GM18499 (cell line): ENCODE measurements around the gene CLNK.
"Not testable (repeated sequence)": the region's sequence is repeated elsewhere in the genome, so short reads cannot be mapped to it uniquely, and the experiment has no call there.

Source experiments
- ATAC-seq: cut with Tn5 transposase; IDR thresholded peaks from one replicate; pipeline ENCODE4 v1.9.1; 2021; ENCODE audit warnings: moderate number of reproducible peaks; ENCODE audit not compliant: insufficient read depth, unreplicated experiment

CLNK gene

GRCh38 chr4:10620935-10621488 is 63.6 kb downstream of the CLNK start:
- ATAC-seq = no peak

DNA sequence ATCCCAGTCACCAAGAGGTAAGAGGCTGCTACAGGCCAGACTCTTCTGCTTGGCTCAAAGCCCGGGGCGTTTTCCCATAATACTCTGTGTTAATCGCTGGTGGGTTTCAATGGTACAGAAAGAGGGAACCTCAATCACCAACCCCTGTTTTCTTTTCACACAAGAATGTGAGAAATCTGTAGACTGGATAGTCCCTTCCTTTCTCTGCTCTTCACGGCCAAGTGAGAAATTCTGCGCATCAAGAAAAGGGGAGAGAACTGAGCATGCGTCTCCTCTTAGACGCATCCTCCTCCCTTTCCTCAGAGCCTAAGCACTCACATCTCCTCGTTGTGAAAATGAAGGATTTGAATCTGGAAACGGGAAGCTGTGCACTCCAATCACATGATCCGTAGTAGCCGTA is 64.7 kb downstream of the CLNK start:
- ATAC-seq = no peak

DNA sequence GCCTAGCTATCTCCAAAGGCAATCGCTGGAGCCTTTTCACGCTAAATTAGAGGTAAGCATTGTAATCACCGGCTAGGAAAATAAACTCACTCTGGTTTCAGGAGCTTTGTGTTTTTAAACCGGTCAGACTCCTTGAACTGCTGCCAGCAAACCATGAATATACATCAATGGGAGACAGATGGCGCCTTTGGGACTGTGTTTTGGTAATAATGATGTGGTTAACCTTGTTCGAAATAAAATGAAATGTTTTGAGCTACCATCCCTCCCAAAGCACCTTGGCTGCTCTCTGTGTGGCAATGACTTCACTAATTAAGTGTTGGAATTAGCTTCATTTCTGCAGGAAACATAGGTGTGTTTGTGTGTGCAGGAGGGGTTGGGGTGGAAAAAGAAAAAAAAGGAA is 65.3 kb downstream of the CLNK start:
- no peak for ATAC-seq

DNA sequence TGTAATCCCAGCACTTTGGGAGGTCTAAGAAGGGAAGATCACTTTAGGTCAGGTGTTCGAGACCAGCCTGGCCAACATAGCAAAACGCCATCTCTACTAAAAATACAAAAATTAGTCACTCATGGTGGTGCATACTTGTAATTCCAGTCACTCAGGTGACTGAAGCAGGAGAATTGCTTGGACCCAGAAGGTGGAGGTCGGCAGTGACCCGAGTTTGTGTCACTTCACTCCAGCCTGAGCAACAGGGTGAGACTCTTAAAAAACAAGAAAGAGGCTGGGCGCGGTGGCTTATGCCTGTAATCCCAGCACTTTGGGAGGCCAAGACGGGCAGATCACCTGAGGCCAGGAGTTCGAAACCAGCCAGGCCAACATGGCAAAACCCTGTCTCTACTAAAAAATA is 69.6 kb downstream of the CLNK start:
- ATAC-seq = not testable (repeated sequence)

- ATAC-seq = no peak
These were observed 70.6 kb downstream of the CLNK start for GRCh38 chr4:10613926-10614478.

- ATAC-seq = no peak
These were observed 72.1 kb downstream of the CLNK start for GRCh38 chr4:10612476-10612875.

GRCh38 chr4:10611673-10612072 is 72.9 kb downstream of the CLNK start:
- no peak for ATAC-seq

DNA sequence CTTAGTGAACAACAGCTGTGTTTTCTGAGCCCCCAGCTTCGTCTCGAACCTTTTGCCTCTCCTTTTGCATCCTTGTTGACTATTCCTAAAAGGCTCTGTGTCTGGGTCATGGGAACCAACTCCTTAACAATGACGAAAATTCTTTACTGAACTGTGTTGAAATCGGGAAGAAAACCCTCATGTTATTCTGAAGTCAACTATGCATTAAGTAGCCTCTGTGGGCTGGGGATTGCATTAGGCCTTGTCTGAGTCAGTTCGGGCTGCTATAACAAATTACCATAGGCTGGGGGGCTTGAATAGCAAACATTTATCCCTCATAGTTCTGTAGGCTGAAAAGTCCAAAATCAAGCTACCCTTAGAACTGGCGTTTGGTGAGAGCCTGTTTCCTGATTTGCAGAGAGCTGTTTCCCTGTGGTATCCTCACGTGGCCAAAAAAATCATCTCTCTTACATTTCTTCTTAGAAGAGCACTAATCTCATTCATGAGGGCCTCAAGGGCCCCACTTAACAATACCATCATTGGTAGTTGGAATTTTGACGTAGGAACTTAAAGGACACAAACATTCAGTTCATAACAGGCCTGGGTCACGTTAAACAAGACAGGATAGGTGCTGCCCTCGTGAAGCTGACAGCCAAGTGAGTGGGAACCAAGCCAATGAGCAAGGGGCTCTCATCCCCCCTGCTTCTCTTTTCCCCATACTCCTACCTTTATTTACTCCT is 75.9 kb downstream of the CLNK start:
- no peak for ATAC-seq

- no peak for ATAC-seq
These were observed 77.4 kb downstream of the CLNK start for GRCh38 chr4:10607206-10607605.

- ATAC-seq = no peak
These were observed 77.9 kb downstream of the CLNK start for GRCh38 chr4:10606483-10607155.

- no peak for ATAC-seq
These were observed 78.7 kb downstream of the CLNK start for GRCh38 chr4:10605746-10606482.

GRCh38 chr4:10605031-10605430 is 79.5 kb downstream of the CLNK start:
- ATAC-seq = no peak

DNA sequence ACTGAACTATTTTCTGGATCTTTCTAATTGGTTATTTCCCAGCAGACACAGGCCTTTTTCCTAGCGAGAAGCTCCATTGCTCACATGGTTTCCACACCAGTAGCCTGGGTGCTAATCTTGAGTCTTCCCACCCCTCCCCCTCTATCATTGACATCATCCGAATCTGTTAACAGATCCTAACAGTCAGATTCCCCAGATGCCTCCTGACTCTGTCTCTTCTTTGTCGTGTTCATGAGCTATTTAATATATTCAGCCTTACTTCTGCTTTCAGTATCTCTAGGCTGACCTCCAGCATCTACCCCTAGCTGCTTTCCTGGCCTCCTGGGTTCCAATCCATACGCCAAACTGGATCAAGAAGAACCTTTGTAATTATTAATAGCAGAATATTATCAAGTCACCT is 85.0 kb downstream of the CLNK start:
- ATAC-seq = no peak

DNA sequence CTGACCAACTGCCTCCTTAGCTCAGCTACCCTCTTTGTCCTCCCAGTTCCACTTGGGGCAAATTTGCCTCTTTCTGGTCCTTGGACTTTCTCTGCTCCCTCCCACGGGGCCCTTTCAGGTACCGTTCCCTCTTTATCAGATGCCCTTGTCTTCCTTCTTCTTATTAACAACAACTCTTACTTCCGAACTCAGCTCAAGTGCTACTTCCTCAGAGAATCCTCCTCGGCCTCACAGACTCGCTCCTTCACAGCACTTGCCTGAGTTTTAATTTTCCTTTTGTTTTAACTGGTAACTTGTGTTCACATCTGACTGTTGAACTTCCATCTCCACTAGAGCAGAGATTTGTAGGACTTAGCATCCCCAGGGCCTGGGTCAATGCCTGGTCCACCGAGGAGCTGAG is 85.7 kb downstream of the CLNK start:
- ATAC-seq = no peak

GRCh38 chr4:10596586-10597290 is 87.8 kb downstream of the CLNK start:
- no peak for ATAC-seq

DNA sequence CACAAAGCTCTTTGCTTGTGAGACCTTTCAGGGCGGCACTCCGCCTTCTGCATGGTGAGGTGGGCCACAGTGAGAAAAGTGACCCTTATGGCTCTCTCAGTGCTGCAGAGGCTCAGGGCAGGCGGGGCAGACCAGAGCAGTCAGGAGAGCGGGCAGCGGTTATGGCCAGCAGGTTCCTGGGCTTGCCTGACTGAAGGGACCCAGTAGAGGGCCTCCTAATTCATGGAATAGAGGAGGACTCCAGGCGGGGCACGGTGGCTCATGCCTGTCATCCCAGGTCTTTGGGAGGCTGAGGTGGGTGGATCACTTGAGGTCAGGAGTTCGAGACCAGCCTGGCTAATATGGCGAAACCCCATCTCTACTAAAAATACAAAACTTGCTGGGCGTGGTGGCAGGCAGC is 91.4 kb downstream of the CLNK start:
- no peak for ATAC-seq

DNA sequence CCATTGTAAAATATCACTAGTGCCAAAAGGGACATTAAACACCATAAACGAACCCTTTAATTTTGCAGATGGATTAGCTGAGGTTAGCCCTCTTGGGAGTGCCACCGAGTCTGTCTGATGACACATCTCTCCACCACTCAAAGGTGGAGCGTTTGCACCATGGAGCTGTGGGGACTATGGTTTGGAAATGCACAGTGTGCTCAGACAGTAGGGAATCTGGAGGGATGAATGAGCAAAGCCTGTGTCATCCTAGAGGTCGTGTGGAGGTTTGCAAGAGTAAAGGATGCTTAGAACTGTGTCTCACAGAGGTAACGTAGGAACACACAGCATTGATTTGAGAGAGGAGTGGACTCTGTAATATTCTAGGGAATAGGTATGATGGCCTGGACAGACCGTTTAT is 93.7 kb downstream of the CLNK start:
- no peak for ATAC-seq

DNA sequence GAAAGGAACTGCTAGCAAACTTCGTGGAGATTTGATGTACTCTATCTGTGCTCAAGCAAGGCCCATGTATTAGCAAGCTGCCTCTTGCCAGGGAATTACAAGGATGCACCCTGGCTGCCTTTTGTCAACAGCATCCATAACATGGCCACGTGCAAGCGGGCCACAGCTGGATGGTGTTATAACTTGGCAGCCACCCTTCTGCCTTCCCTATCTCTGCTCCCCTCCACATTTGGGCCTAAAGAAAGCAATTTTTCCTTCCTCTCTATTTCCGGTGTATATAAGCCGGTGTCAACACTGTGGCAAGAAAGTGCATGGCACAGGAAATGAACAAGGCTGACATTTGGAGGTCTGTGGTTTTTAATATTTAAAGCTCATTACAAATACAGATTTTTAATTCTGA is 94.8 kb downstream of the CLNK start:
- ATAC-seq = no peak

DNA sequence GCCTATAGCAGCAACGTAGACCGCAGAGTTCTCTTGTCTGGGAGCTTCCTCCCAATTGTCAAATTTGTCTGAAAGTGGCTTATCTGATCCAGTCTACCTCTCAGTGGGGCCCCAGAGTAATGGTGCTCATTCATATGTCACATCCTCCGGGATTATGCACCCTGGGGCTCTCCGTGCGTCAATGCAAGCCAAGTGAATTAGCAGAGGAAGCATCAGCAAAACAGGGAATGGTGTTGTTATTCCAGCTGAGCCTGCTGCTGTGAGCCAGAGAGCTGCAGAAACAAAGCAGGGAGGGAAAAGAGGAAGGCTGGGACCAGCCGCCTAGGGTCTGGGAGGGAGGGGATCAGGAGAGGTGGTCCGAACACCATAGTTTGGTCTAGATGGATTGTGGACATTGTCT is 95.2 kb downstream of the CLNK start:
- no peak for ATAC-seq

DNA sequence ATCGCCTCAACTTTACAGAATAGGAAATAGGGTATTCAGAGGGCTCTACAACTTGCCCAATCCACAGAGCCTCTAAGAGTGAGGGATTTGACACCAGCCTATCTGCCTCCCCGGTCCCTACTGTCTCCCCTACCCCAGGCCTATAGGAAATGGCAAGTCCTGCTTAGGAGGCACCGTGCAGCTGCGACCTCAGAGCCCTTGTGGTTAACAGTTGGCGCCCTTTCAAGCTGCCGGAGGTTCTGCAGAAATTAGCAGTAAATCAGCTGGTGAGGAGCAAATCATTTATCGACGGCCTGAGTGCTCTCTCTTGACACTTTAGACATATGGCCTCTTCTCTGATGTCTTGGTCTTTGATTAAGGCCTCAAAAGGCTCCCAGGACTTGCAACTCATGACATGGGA is 96.9 kb downstream of the CLNK start:
- no peak for ATAC-seq
